ENCODE data around the gene BTN2A1. TPM values are rescaled to one million over a fixed set of nuclear protein-coding genes. Genes with fewer than 3 reads are reported as not detected.
A peak's percentile ranks its signal among the peaks of the same experiment; 100 is the strongest.

Gene BTN2A1
- total and polyA plus RNA-seq, 9 of the 15 experiments (the other 6 are each of a cell fraction or from before 2014, with no cell fraction given) = 6.7 to 22.1 (median 16.4) TPM

DNA sequence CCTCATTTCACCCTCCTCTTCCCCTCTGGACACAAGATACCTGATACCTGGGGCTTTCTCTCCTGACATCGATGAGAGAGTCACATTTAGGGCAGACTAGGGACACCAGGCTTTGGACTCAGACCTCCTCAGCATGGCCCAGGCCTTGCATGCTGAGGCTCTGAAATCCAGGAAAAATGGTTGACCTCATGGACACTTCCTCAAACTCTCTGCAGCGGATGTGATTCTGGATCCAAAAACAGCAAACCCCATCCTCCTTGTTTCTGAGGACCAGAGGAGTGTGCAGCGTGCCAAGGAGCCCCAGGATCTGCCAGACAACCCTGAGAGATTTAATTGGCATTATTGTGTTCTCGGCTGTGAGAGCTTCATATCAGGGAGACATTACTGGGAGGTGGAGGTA, 44.8 kb upstream of the BTN2A1 start:
- no peaks in the 10 kb centered on the region for H3K9me3 ChIP-seq (replicated peaks; ENCODE audit: control insufficient read depth, insufficient read depth, low read depth, low read length)
- TF ChIP-seq, protein P1, sequence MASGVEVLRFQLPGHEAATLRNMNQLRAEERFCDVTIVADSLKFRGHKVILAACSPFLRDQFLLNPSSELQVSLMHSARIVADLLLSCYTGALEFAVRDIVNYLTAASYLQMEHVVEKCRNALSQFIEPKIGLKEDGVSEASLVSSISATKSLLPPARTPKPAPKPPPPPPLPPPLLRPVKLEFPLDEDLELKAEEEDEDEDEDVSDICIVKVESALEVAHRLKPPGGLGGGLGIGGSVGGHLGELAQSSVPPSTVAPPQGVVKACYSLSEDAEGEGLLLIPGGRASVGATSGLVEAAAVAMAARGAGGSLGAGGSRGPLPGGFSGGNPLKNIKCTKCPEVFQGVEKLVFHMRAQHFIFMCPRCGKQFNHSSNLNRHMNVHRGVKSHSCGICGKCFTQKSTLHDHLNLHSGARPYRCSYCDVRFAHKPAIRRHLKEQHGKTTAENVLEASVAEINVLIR (CRISPR knock-in tag; IDR thresholded peaks at IDR 0.05) = no peak
- 0 out of 2 replicates have a peak, but pooled peaks have one; percentile 15 for TF ChIP-seq SPI1 (IDR thresholded peaks at IDR 0.05; ENCODE audit: borderline replicate concordance, low read depth, low read length)
- H3K27ac ChIP-seq (ENCODE audit: extremely low read depth, low read depth, low read length) = no peak overlapping the region
- intact Hi-C loops (cut with micrococcal nuclease) = no loop called here
- H3K36me3 ChIP-seq (ENCODE audit: control insufficient read depth, insufficient read depth, low read length) = no peaks in the 10 kb centered on the region
- FAIRE-seq = no peak
- no peak for ATAC-seq
- H3K4me2 ChIP-seq (ENCODE audit: insufficient read depth, low read length) = no peak overlapping the region
- H3K79me2 ChIP-seq (ENCODE audit: control insufficient read depth, insufficient read depth, low read length) = no peaks in the 10 kb centered on the region
- POLR2A ChIA-PET = interaction anchor here (0.6 to 1.2 kb wide), 2 partner anchors 18 to 69 kb away, joined by 3 to 4 read pairs; no protein-coding TSS in a partner anchor
- no peak overlapping the region for H2AFZ ChIP-seq (ENCODE audit: low read depth, low read length)
- no TSS peak for BruUV-seq (replicated peaks)
- H3K9me1 ChIP-seq (ENCODE audit: control insufficient read depth, insufficient read depth, low read length) = no peaks in the 10 kb centered on the region
- no peak overlapping the region for H3K4me3 ChIP-seq
- in situ Hi-C loops (cut with MboI) = no loop called here
- H4K20me1 ChIP-seq (replicated peaks; ENCODE audit: control insufficient read depth, insufficient read depth, low read length) = no peaks in the 10 kb centered on the region
- no peaks in the 10 kb centered on the region for H3K27me3 ChIP-seq (ENCODE audit: control insufficient read depth in 2 of 2, insufficient read depth in 2 of 2, low read length in 2 of 2)
- CTCF ChIA-PET (ENCODE audit: low intra/inter-chr PET ratio) = no interaction called here
- peaks cover 3 to 5% of the 10 kb centered on the region in 2 experiments; a peak in 3 of 5 replicates for H3K4me1 ChIP-seq (replicated peaks in 1 of 2; ENCODE audit: control insufficient read depth in 2 of 2, insufficient read depth in 2 of 2, low read length in 2 of 2)
- no peak for DNase-seq (ENCODE audit: extremely low read depth in 1 of 4, low spot score in 3 of 4)
- 54% methylated on average over 4 of the region's 4 CpGs for WGBS (ENCODE audit: insufficient coverage, low coverage, missing lambda C conversion rate)
- H3K9ac ChIP-seq (ENCODE audit: insufficient read depth in 1 of 2, low read depth in 2 of 2, low read length in 2 of 2) = peak overlapping the region in 1 of 2 experiments; percentile 30; a peak in 1 of 4 replicates

DNA sequence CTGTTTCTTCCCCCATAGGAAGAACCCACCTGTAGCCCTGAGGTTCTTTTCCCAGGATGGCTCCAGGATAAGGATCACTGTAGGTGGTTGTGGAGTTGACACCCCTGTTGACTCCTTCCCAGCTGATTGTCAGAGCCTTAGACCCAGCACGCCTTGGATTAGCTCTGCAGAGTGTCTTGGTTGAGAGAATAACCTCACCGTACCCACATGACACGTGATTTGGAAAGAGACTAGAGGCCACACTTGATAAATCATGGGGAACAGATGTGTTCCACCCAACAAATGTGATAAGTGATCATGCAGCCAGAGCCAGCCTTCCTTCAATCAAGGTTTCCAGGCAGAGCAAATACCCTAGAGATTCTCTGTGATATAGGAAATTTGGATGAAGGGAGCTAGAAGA, 43.5 kb upstream of the BTN2A1 start:
- 5% methylated on average over 3 of the region's 3 CpGs for WGBS (ENCODE audit: insufficient coverage, low coverage, missing lambda C conversion rate)
- ATAC-seq (peak; percentile 67), FAIRE-seq (peak; percentile 60), DNase-seq (ENCODE audit: extremely low read depth in 1 of 4, low spot score in 3 of 4) (peak in 1 of 4 experiments; percentile 48)
- Histone ChIP-seq H3K4me3 (no peak overlapping the region), H2AFZ (ENCODE audit: low read depth, low read length) (no peak overlapping the region), H3K36me3 (ENCODE audit: control insufficient read depth, insufficient read depth, low read length) (no peaks in the 10 kb centered on the region), H3K27ac (ENCODE audit: extremely low read depth, low read depth, low read length) (no peak overlapping the region), H3K4me1 (replicated peaks in 1 of 2; ENCODE audit: control insufficient read depth in 2 of 2, insufficient read depth in 2 of 2, low read length in 2 of 2) (peaks cover 2 to 5% of the 10 kb centered on the region in 2 experiments; a peak in 3 of 5 replicates), H3K4me2 (ENCODE audit: insufficient read depth, low read length) (no peak overlapping the region; the same call in 1 of the 2 replicates), H3K79me2 (ENCODE audit: control insufficient read depth, insufficient read depth, low read length) (no peaks in the 10 kb centered on the region), H3K9me1 (ENCODE audit: control insufficient read depth, insufficient read depth, low read length) (no peaks in the 10 kb centered on the region), H4K20me1 (replicated peaks; ENCODE audit: control insufficient read depth, insufficient read depth, low read length) (no peaks in the 10 kb centered on the region), H3K9ac (ENCODE audit: insufficient read depth in 1 of 2, low read depth in 2 of 2, low read length in 2 of 2) (no peak overlapping the region), H3K27me3 (ENCODE audit: control insufficient read depth in 2 of 2, insufficient read depth in 2 of 2, low read length in 2 of 2) (no peaks in the 10 kb centered on the region), H3K9me3 (replicated peaks; ENCODE audit: control insufficient read depth, insufficient read depth, low read depth, low read length) (no peaks in the 10 kb centered on the region)
- no TSS peak for BruUV-seq (replicated peaks)
- intact Hi-C loops (cut with micrococcal nuclease) = no loop called here
- POLR2A ChIA-PET = interaction anchor here (0.7 to 1.1 kb wide), 5 partner anchors 11 to 198 kb away, joined by 3 to 6 read pairs (median 3); a partner anchor contains a TSS
- CTCF ChIA-PET (ENCODE audit: low intra/inter-chr PET ratio) = interaction anchor here (0.6 kb wide), 1 partner anchor 235 kb away, joined by 3 read pairs; no protein-coding TSS in a partner anchor
- in situ Hi-C loops (cut with MboI) = no loop called here
- no peak for TF ChIP-seq HLTF (IDR thresholded peaks at IDR 0.05)
- no peak for TF ChIP-seq FOXP1 (CRISPR knock-in tag; IDR thresholded peaks at IDR 0.05)
- 0 out of 2 replicates have a peak, but pooled peaks have one; percentile 50 for TF ChIP-seq ZNF766 (CRISPR knock-in tag; conservative IDR thresholded peaks at IDR 0.05)
- TF ChIP-seq DMBX1 (CRISPR knock-in tag; IDR thresholded peaks at IDR 0.05; ENCODE audit: borderline replicate concordance) = no peak
- TF ChIP-seq, protein P2, sequence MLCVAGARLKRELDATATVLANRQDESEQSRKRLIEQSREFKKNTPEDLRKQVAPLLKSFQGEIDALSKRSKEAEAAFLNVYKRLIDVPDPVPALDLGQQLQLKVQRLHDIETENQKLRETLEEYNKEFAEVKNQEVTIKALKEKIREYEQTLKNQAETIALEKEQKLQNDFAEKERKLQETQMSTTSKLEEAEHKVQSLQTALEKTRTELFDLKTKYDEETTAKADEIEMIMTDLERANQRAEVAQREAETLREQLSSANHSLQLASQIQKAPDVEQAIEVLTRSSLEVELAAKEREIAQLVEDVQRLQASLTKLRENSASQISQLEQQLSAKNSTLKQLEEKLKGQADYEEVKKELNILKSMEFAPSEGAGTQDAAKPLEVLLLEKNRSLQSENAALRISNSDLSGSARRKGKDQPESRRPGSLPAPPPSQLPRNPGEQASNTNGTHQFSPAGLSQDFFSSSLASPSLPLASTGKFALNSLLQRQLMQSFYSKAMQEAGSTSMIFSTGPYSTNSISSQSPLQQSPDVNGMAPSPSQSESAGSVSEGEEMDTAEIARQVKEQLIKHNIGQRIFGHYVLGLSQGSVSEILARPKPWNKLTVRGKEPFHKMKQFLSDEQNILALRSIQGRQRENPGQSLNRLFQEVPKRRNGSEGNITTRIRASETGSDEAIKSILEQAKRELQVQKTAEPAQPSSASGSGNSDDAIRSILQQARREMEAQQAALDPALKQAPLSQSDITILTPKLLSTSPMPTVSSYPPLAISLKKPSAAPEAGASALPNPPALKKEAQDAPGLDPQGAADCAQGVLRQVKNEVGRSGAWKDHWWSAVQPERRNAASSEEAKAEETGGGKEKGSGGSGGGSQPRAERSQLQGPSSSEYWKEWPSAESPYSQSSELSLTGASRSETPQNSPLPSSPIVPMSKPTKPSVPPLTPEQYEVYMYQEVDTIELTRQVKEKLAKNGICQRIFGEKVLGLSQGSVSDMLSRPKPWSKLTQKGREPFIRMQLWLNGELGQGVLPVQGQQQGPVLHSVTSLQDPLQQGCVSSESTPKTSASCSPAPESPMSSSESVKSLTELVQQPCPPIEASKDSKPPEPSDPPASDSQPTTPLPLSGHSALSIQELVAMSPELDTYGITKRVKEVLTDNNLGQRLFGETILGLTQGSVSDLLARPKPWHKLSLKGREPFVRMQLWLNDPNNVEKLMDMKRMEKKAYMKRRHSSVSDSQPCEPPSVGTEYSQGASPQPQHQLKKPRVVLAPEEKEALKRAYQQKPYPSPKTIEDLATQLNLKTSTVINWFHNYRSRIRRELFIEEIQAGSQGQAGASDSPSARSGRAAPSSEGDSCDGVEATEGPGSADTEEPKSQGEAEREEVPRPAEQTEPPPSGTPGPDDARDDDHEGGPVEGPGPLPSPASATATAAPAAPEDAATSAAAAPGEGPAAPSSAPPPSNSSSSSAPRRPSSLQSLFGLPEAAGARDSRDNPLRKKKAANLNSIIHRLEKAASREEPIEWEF (CRISPR knock-in tag; IDR thresholded peaks at IDR 0.05) = no peak
